B cell (primary cell): ENCODE results near the gene SEC63. TPM values are rescaled to one million over a fixed set of nuclear protein-coding genes. Genes with fewer than 3 reads are reported as not detected.

Source experiments
- ATAC-seq: fragments of 200-7000 bp; cut with Tn5 transposase; one replicate; pipeline ENCODE4 v1.10.0; 2021; ENCODE audit warnings: low read depth, mild to moderate bottlenecking, moderate number of reproducible peaks, moderate library complexity
- CTCF ChIA-PET: fragments of 350-600 bp; sonication (Branson Sonifier 250); formaldehyde crosslinking; loops from one replicate; lab custom pipeline; 2021; ENCODE audit warnings: antibody characterized with exemption, inconsistent platforms; lab: Charles Lee
- POLR2A ChIA-PET: fragments of 350-600 bp; sonication (Branson Sonifier 250); formaldehyde crosslinking; loops from one replicate; lab custom pipeline; 2021; ENCODE audit warnings: antibody characterized with exemption; lab: Charles Lee
- DNase-seq: peaks from one replicate; pipeline ENCODE4 v3.0.0; 2013
- H2AFZ ChIP-seq: 2 replicates; pipeline ENCODE4 v1.6.1; 2012; ENCODE audit warnings: mild to moderate bottlenecking, low read depth, low read length; ENCODE audit not compliant: insufficient read depth, poor library complexity, severe bottlenecking
- H3K27ac ChIP-seq, 2 donors: 1 replicate in 1 of 2; 2 replicates in 1 of 2; pipeline ENCODE4 v1.5.1; 2012 to 2013; ENCODE audit warnings: low read length in 2 of 2, mild to moderate bottlenecking in 2 of 2, moderate library complexity in 1 of 2
- H3K27me3 ChIP-seq, 4 experiments: fragments of 200-600 bp in 1 of 4; sonication (generic) in 1 of 4; replicated peaks in 1 of 4; 1 replicate in 2 of 4; 2 replicates in 2 of 4; pipeline versions ENCODE4 v1.6.1 to v1.7.0; 2013 to 2016; ENCODE audit warnings: low read length in 3 of 4, mild to moderate bottlenecking in 2 of 4, mixed read lengths in 1 of 4, moderate library complexity in 1 of 4; ENCODE audit not compliant: insufficient read depth in 4 of 4, control insufficient read depth in 3 of 4; ENCODE audit errors: control extremely low read depth in 1 of 4
- H3K36me3 ChIP-seq, 2 experiments: replicated peaks in 1 of 2; 1 replicate in 1 of 2; 2 replicates in 1 of 2; pipeline versions ENCODE4 v1.6.1 to v1.7.1; 2013; ENCODE audit warnings: low read length in 1 of 2; ENCODE audit not compliant: insufficient read depth in 2 of 2, control insufficient read depth in 1 of 2; ENCODE audit errors: control extremely low read depth in 1 of 2, extremely low read depth in 1 of 2
- H3K4me1 ChIP-seq, 2 donors: fragments of 200-600 bp in 1 of 2; sonication (generic) in 1 of 2; 1 replicate in 1 of 2; 2 replicates in 1 of 2; pipeline versions ENCODE4 v1.5.1 to v1.6.1; 2013 to 2017; ENCODE audit warnings: low read length in 2 of 2; ENCODE audit not compliant: control insufficient read depth in 2 of 2, insufficient read depth in 2 of 2
- H3K4me2 ChIP-seq: replicated peaks from 2 replicates; pipeline ENCODE3; 2012; ENCODE audit warnings: mild to moderate bottlenecking, low read depth, low read length; ENCODE audit not compliant: poor library complexity, severe bottlenecking
- H3K4me3 ChIP-seq, 5 experiments: fragments of 200-600 bp in 1 of 5; sonication (generic) in 1 of 5; 1 replicate in 3 of 5; 2 replicates in 2 of 5; pipeline versions ENCODE4 v1.5.1 to v1.7.0; 2011 to 2016; ENCODE audit warnings: low read length in 4 of 5, mild to moderate bottlenecking in 4 of 5, low read depth in 2 of 5, control low read depth in 1 of 5, moderate library complexity in 1 of 5; ENCODE audit not compliant: insufficient read depth in 1 of 5; ENCODE audit errors: control extremely low read depth in 1 of 5, extremely low read depth in 1 of 5
- H3K79me2 ChIP-seq: fragments of 200-600 bp; sonication (generic); one replicate; pipeline ENCODE4 v1.6.0; 2016; ENCODE audit warnings: low read length; ENCODE audit not compliant: control insufficient read depth, insufficient read depth
- H3K9ac ChIP-seq: fragments of 200-600 bp; sonication (generic); 2 replicates; pipeline ENCODE4 v1.6.1; 2017; ENCODE audit warnings: mild to moderate bottlenecking, low read length, moderate library complexity
- H3K9me3 ChIP-seq, 3 donors: one replicate each; pipeline versions ENCODE4 v1.6.1 to v1.7.1; 2013; ENCODE audit warnings: low read length in 2 of 3; ENCODE audit not compliant: control insufficient read depth in 2 of 3, insufficient read depth in 1 of 3; ENCODE audit errors: control extremely low read depth in 1 of 3
- H4K20me1 ChIP-seq: 2 replicates; pipeline ENCODE4 v1.6.0; 2012; ENCODE audit warnings: mild to moderate bottlenecking, low read length; ENCODE audit not compliant: insufficient read depth, control insufficient read depth, poor library complexity, severe bottlenecking
- H3K27ac Mint-ChIP-seq: one replicate; pipeline ENCODE4 v1.8.0; 2021; ENCODE audit warnings: mixed read lengths
- H3K27me3 Mint-ChIP-seq: one replicate; pipeline ENCODE4 v1.8.0; 2021; ENCODE audit warnings: mixed read lengths
- H3K4me1 Mint-ChIP-seq: one replicate; pipeline ENCODE4 v1.8.0; 2021; ENCODE audit warnings: mixed read lengths
- H3K4me3 Mint-ChIP-seq: one replicate; pipeline ENCODE4 v1.8.0; 2021; ENCODE audit warnings: mixed read lengths
- H3K9me3 Mint-ChIP-seq: one replicate; pipeline ENCODE4 v1.8.0; 2022; ENCODE audit warnings: mixed read lengths; ENCODE audit not compliant: insufficient read depth
- EZH2 ChIP-seq: IDR thresholded peaks from 2 replicates; pipeline ENCODE4 v1.6.1; 2012; ENCODE audit warnings: borderline replicate concordance, low read depth, mild to moderate bottlenecking, moderate library complexity, low read length; ENCODE audit not compliant: insufficient read depth, poor library complexity, severe bottlenecking
- WGBS: methylation state at CpG from one replicate; pipeline ENCODE4 v1.1.5; 2013; ENCODE audit warnings: missing lambda C conversion rate; ENCODE audit not compliant: insufficient coverage; 5-methylcytosine and 5-hydroxymethylcytosine counted together
- intact Hi-C: fragments of 100-400 bp; cut with micrococcal nuclease; formaldehyde crosslinking; loops from one replicate; pipeline ENCODE4 v1.10.0; 2022
- polyA plus RNA-seq: library from polyadenylated mRNA; depleted of rRNA; stranded (reverse); fragments of >200 nt; gene quantifications from 2 replicates; pipeline ENCODE4 v1.2.3, GENCODE V29; 2012
- total RNA-seq, 2 donors: library from RNA; stranded (reverse); fragments of 120-200 nt in 1 of 2; gene quantifications; 1 replicate in 1 of 2; 2 replicates in 1 of 2; pipeline versions ENCODE4 v1.2.3 to v1.2.4, GENCODE V29; 2013 to 2022
- TF ChIP-seq, protein P1 (sequence below): fragments of 200-600 bp; IDR thresholded peaks from one replicate; pipeline ENCODE4 v1.8.0; 2022; ENCODE audit warnings: antibody characterized with exemption, mild to moderate bottlenecking

Gene SEC63
- total and polyA plus RNA-seq, 2 donors (not counting 1 experiment from before 2014, with no cell fraction given), result 12.5 to 79.5 TPM

DNA sequence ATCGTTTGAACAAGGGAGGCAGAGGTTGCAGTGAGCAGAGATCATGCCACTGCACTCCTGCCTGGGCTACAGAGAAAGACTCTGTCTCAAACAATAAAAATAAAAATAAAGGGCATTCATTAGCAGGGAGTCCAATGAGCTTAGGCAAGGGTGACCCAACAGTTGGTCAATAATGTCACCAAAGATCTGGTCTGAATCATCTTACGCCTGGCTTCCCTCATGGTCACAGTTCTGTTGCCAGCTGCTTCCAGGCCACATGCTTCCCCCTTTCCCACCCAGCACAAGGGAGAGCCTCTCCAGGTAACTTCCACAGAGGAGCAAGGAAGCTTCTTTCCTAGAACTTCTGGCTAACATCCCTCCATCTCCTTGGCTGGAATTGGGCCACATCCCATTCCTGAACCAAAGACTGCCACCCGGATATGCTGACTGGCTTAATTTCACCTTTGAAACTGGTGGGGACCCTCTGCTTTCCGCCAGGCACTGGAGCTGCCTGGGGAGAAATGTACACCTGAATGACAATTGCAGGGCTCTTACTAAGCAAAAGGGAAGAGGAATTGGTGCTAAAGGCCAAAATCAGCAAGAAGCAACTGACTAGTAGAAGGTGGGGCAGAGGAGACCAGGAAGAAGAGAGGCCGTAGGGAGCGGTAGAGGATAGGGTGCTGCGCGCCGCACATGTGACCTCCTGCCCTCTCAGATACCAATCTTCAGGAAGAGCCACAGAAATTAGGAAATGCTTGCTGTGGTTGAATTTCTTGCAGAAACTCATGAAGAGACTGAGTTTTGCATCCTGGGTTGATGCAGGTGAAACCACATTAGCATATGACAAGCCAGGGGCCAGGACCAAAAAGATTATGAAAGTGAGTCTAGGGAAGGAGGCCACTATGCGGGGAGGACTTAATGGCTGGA lies 125.6 kb downstream of the SEC63 start:
- intact Hi-C loops, result no loop called here
- Mint-ChIP-seq H3K4me1 (peaks cover 1% of the 10 kb centered on the region), H3K27me3 (no peaks in the 10 kb centered on the region), H3K9me3 (no peaks in the 10 kb centered on the region), H3K4me3 (no peak overlapping the region), H3K27ac (no peak overlapping the region)
- no peak overlapping the region for H3K4me2 ChIP-seq
- POLR2A ChIA-PET, result no interaction called here
- H3K9ac ChIP-seq, result no peak overlapping the region
- no peaks in the 10 kb centered on the region for H4K20me1 ChIP-seq
- H3K4me1 ChIP-seq, result no peaks in the 10 kb centered on the region
- peak overlapping the region; percentile 3 for H2AFZ ChIP-seq
- no peaks in the 10 kb centered on the region for H3K79me2 ChIP-seq
- WGBS, result 85% methylated on average over 6 of the region's 10 CpGs
- H3K9me3 ChIP-seq, result no peaks in the 10 kb centered on the region
- CTCF ChIA-PET, result interaction anchor here (0.6 to 1.2 kb wide), 2 partner anchors 16 to 232 kb away, joined by 3 read pairs; no protein-coding TSS in a partner anchor
- H3K36me3 ChIP-seq, result no peaks in the 10 kb centered on the region
- no peaks in the 10 kb centered on the region for H3K27me3 ChIP-seq
- DNase-seq, result no peak
- ATAC-seq, result no peak
- H3K27ac ChIP-seq, result no peak overlapping the region
- TF ChIP-seq, protein P1, sequence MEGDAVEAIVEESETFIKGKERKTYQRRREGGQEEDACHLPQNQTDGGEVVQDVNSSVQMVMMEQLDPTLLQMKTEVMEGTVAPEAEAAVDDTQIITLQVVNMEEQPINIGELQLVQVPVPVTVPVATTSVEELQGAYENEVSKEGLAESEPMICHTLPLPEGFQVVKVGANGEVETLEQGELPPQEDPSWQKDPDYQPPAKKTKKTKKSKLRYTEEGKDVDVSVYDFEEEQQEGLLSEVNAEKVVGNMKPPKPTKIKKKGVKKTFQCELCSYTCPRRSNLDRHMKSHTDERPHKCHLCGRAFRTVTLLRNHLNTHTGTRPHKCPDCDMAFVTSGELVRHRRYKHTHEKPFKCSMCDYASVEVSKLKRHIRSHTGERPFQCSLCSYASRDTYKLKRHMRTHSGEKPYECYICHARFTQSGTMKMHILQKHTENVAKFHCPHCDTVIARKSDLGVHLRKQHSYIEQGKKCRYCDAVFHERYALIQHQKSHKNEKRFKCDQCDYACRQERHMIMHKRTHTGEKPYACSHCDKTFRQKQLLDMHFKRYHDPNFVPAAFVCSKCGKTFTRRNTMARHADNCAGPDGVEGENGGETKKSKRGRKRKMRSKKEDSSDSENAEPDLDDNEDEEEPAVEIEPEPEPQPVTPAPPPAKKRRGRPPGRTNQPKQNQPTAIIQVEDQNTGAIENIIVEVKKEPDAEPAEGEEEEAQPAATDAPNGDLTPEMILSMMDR, result no peak
- no peak for TF ChIP-seq EZH2
- no peak overlapping the region for H3K4me3 ChIP-seq

DNA sequence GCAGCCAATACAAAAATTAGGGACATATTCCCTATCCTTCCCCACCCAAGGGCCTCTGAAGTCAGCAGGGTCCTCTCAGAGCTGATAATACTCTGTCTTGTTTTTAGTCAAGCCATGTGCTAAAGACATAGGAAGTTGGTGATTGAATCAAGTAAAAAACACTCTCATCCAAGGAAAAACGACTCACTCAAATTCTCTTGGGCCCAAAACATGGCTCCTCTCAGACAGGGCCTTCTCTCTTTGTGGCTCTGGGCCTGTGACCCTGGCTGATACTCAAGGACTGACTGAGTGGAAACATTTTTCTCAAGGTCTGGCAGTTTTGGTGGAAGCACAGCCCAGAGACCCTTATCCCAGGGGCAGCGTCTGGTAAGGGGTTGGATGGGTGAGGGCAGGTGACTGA lies 127.9 kb downstream of the SEC63 start:
- CTCF ChIA-PET, result interaction anchor here (1.6 kb wide), 1 partner anchor 19 kb away, joined by 3 read pairs; no protein-coding TSS in a partner anchor
- intact Hi-C loops, result no loop called here

More for the DNA sequence above, 127.9 kb downstream of the SEC63 start:
- Mint-ChIP-seq H3K4me1 (peaks cover 2% of the 10 kb centered on the region), H3K4me3 (no peak overlapping the region), H3K9me3 (no peaks in the 10 kb centered on the region), H3K27me3 (no peaks in the 10 kb centered on the region), H3K27ac (peak overlapping the region; percentile 26)
- Histone ChIP-seq H3K27ac (no peak overlapping the region), H3K9me3 (no peaks in the 10 kb centered on the region), H2AFZ (no peak overlapping the region), H3K79me2 (no peaks in the 10 kb centered on the region), H3K9ac (no peak overlapping the region), H3K36me3 (no peaks in the 10 kb centered on the region), H3K27me3 (no peaks in the 10 kb centered on the region), H3K4me3 (no peak overlapping the region), H4K20me1 (no peaks in the 10 kb centered on the region), H3K4me1 (peaks cover under 1 to 1% of the 10 kb centered on the region in 2 donors), H3K4me2 (no peak overlapping the region)
- no peak for DNase-seq
- WGBS, result 63% methylated on average over 2 of the region's 2 CpGs
- POLR2A ChIA-PET, result no interaction called here
- ATAC-seq, result no peak
- TF ChIP-seq, protein P1, result no peak
- TF ChIP-seq EZH2, result no peak
